Endothelial cell of umbilical vein (primary cell): ENCODE measurements around the gene OR6V1. TPM values are rescaled to one million over a fixed set of nuclear protein-coding genes. Genes with fewer than 3 reads are reported as not detected.

ENCODE experiments used
- BruUV-seq: library from RNA; stranded (reverse); fragments of 400-500 nt; replicated peaks from 2 replicates; lab custom pipeline; 2021; lab: Mats Ljungman, UMichigan
- CTCF ChIA-PET: fragments of 300-600, 350-600 bp; sonication (Branson Sonifier 250); formaldehyde crosslinking; loops from one replicate; lab custom pipeline; 2021; ENCODE audit warnings: antibody characterized with exemption, inconsistent platforms; lab: Charles Lee
- POLR2A ChIA-PET: fragments of 300-600, 350-600 bp; sonication (Branson Sonifier 250); formaldehyde crosslinking; loops from one replicate; lab custom pipeline; 2021; ENCODE audit warnings: antibody characterized with exemption, inconsistent platforms; lab: Charles Lee
- DNase-seq: peaks from one replicate; pipeline ENCODE4 v3.0.0-alpha.2; 2011; ENCODE audit warnings: low read depth, low spot score
- FAIRE-seq: peaks from 2 replicates; lab custom pipeline; 2011; peaks lifted over from hg19 to GRCh38; lab: Jason Lieb, UNC
- H2AFZ ChIP-seq: 2 replicates; pipeline ENCODE4 v1.6.0; 2012; ENCODE audit warnings: low read depth, low read length, control low read depth, inconsistent platforms
- H3K27ac ChIP-seq: 2 replicates; pipeline ENCODE4 v1.5.1; 2011; ENCODE audit warnings: low read depth, mild to moderate bottlenecking, control low read depth, low read length, moderate library complexity; ENCODE audit not compliant: insufficient read depth
- H3K27me3 ChIP-seq, 2 experiments: 2 replicates each; pipeline versions ENCODE4 v1.6.0 to v1.6.1; 2011; ENCODE audit warnings: low read length in 2 of 2, mixed read lengths in 1 of 2; ENCODE audit not compliant: control insufficient read depth in 2 of 2, insufficient read depth in 2 of 2
- H3K36me3 ChIP-seq, 2 experiments: 2 replicates in 1 of 2; 3 replicates in 1 of 2; pipeline ENCODE4 v1.5.1; 2011; ENCODE audit warnings: low read length in 2 of 2, mild to moderate bottlenecking in 1 of 2, moderate library complexity in 1 of 2; ENCODE audit not compliant: control insufficient read depth in 2 of 2, insufficient read depth in 2 of 2; ENCODE audit errors: extremely low read depth in 1 of 2
- H3K4me1 ChIP-seq: 3 replicates; pipeline ENCODE4 v1.5.1; 2011; ENCODE audit warnings: mild to moderate bottlenecking, low read length; ENCODE audit not compliant: control insufficient read depth, insufficient read depth; ENCODE audit errors: extremely low read depth
- H3K4me2 ChIP-seq: 2 replicates; pipeline ENCODE4 v1.6.1; 2011; ENCODE audit warnings: low read length, control low read depth, mixed read lengths; ENCODE audit not compliant: insufficient read depth
- H3K4me3 ChIP-seq, 3 experiments: fragments of 200-600 bp in 1 of 3; sonication (generic), shearing (Covaris generic) in 1 of 3; replicated peaks in 1 of 3; 2 replicates each; pipeline ENCODE4 v1.5.1; 2011 to 2016; ENCODE audit warnings: control low read depth in 3 of 3, low read length in 3 of 3, mild to moderate bottlenecking in 2 of 3, inconsistent platforms in 1 of 3, low read depth in 1 of 3, moderate library complexity in 1 of 3; ENCODE audit not compliant: insufficient read depth in 1 of 3
- H3K79me2 ChIP-seq: 2 replicates; pipeline ENCODE4 v1.6.0; 2012; ENCODE audit warnings: low read length, inconsistent platforms; ENCODE audit not compliant: control insufficient read depth, insufficient read depth
- H3K9ac ChIP-seq: replicated peaks from 2 replicates; pipeline ENCODE3; 2011; ENCODE audit warnings: low read length, control low read depth; ENCODE audit not compliant: insufficient read depth; ENCODE audit errors: extremely low read depth
- H3K9me1 ChIP-seq: replicated peaks from 3 replicates; pipeline ENCODE4 v1.6.0; 2011; ENCODE audit warnings: mild to moderate bottlenecking, low read length; ENCODE audit not compliant: control insufficient read depth, insufficient read depth; ENCODE audit errors: extremely low read depth
- H3K9me3 ChIP-seq: replicated peaks from 2 replicates; pipeline ENCODE4 v1.5.1; 2012; ENCODE audit warnings: low read length, inconsistent platforms; ENCODE audit not compliant: control insufficient read depth, insufficient read depth
- H4K20me1 ChIP-seq: replicated peaks from 2 replicates; pipeline ENCODE3; 2011; ENCODE audit warnings: mild to moderate bottlenecking, low read length; ENCODE audit not compliant: control insufficient read depth, insufficient read depth; ENCODE audit errors: extremely low read depth
- CTCF ChIP-seq, 2 donors: IDR thresholded peaks; 1 replicate in 1 of 2; 2 replicates in 1 of 2; pipeline ENCODE4 v1.5.1; 2011; ENCODE audit warnings: low read length in 2 of 2, mild to moderate bottlenecking in 2 of 2, moderate library complexity in 2 of 2, control low read depth in 1 of 2, inconsistent platforms in 1 of 2, low read depth in 1 of 2; ENCODE audit not compliant: insufficient read depth in 1 of 2; ENCODE audit errors: extremely low read depth in 1 of 2
- EZH2 ChIP-seq: IDR thresholded peaks from 2 replicates; pipeline ENCODE4 v1.6.1; 2012; ENCODE audit warnings: borderline replicate concordance, low read depth, mild to moderate bottlenecking, moderate library complexity, low read length, inconsistent platforms; ENCODE audit not compliant: severe bottlenecking
- FOS ChIP-seq: IDR thresholded peaks from 2 replicates; pipeline ENCODE4 v1.6.1; 2011; ENCODE audit warnings: mild to moderate bottlenecking, low read length, moderate library complexity, borderline replicate concordance; ENCODE audit not compliant: insufficient read depth
- GATA2 ChIP-seq: IDR thresholded peaks from 2 replicates; pipeline ENCODE4 v1.7.0; 2011; ENCODE audit warnings: low read depth, mild to moderate bottlenecking, moderate library complexity, mixed read lengths, low read length; ENCODE audit not compliant: insufficient read length, insufficient read depth
- JUN ChIP-seq: IDR thresholded peaks from 2 replicates; pipeline ENCODE4 v1.6.1; 2011; ENCODE audit warnings: borderline replicate concordance, low read depth; ENCODE audit not compliant: insufficient read length, insufficient read depth
- MAX ChIP-seq: IDR thresholded peaks from 2 replicates; pipeline ENCODE4 v1.6.1; 2011; ENCODE audit not compliant: insufficient read depth, insufficient read length
- MYC ChIP-seq: IDR thresholded peaks from one replicate; pipeline ENCODE4 v1.6.1; 2011; ENCODE audit warnings: mild to moderate bottlenecking, low read depth, low read length
- POLR2A ChIP-seq: IDR thresholded peaks from 2 replicates; pipeline ENCODE4 v1.6.1; 2012; ENCODE audit warnings: low read depth, mild to moderate bottlenecking, control low read depth, low read length
- POLR2AphosphoS5 ChIP-seq: IDR thresholded peaks from 2 replicates; pipeline ENCODE4 v1.6.1; 2012; ENCODE audit warnings: low read depth, mild to moderate bottlenecking, control low read depth, low read length, moderate library complexity; ENCODE audit not compliant: insufficient read depth
- dilution Hi-C: fragments of 300-500 bp; cut with MboI; formaldehyde crosslinking; loops from one replicate; pipeline ENCODE4 v1.15.0; 2019; ENCODE audit warnings: low sequenced_read_pairs; ENCODE audit not compliant: extremely low pct_ligation_motif_present
- intact Hi-C: fragments of 100-400 bp; cut with micrococcal nuclease; formaldehyde crosslinking; loops from one replicate; pipeline ENCODE4 v1.10.0; 2022
- polyA plus RNA-seq, 4 experiments: library from polyadenylated mRNA; depleted of rRNA in 3 of 4; stranded (reverse) in 3 of 4; unstranded in 1 of 4; fragments of >200 nt; gene quantifications; 2 replicates each; pipeline versions ENCODE4 v1.2.1 to v1.2.3, GENCODE V29; 2011 to 2012; ENCODE audit warnings: missing spikeins in 1 of 4
- total RNA-seq: library from RNA; stranded (reverse); gene quantifications from 2 replicates; pipeline ENCODE4 v1.2.3, GENCODE V29; 2021

The OR6V1 gene
- total and polyA plus RNA-seq, 2 donors (not counting 3 experiments of a cell fraction or from before 2014, with no cell fraction given), result not detected

- Histone ChIP-seq H4K20me1 (no peaks in the 10 kb centered on the region), H2AFZ (no peak overlapping the region), H3K4me1 (no peaks in the 10 kb centered on the region), H3K9me1 (no peaks in the 10 kb centered on the region), H3K27ac (no peak overlapping the region), H3K4me3 (no peak overlapping the region), H3K36me3 (no peaks in the 10 kb centered on the region), H3K27me3 (peaks cover 0 to 2% of the 10 kb centered on the region in 2 experiments), H3K9ac (no peak overlapping the region), H3K79me2 (no peaks in the 10 kb centered on the region), H3K4me2 (no peak overlapping the region), H3K9me3 (no peaks in the 10 kb centered on the region)
- FAIRE-seq (no peak), DNase-seq (no peak)
- POLR2A ChIA-PET, result no interaction called here
- dilution Hi-C loops, result no loop called here
- CTCF ChIA-PET, result interaction anchor here (2.9 kb wide), 1 partner anchor 166 kb away, joined by 10 read pairs; no protein-coding TSS in a partner anchor
- BruUV-seq, result no TSS peak
- no peak for TF ChIP-seq POLR2A
- no peak for TF ChIP-seq FOS
- TF ChIP-seq MAX, result no peak
- no peak for TF ChIP-seq GATA2
- no peak for TF ChIP-seq EZH2
- TF ChIP-seq POLR2AphosphoS5, result no peak
- TF ChIP-seq MYC, result no peak
- TF ChIP-seq JUN, result no peak
- intact Hi-C loops, result no loop called here
Observed at GRCh38 chr7:143049362-143049761, 2.8 kb upstream of the OR6V1 start.

- no peaks in the 10 kb centered on the region for H3K9me3 ChIP-seq
- H3K9ac ChIP-seq, result no peak overlapping the region
- TF ChIP-seq JUN, result no peak
- no peak for TF ChIP-seq POLR2AphosphoS5
- TF ChIP-seq GATA2, result no peak
- TF ChIP-seq FOS, result no peak
- no peak for TF ChIP-seq MAX
- no peak for TF ChIP-seq EZH2
- no peak for TF ChIP-seq POLR2A
- no peak for TF ChIP-seq CTCF (IDR thresholded peaks at IDR 0.05; ENCODE audit: extremely low read depth in 1 of 2, insufficient read depth in 1 of 2, low read depth in 1 of 2, low read length in 2 of 2)
- no peak for TF ChIP-seq MYC
- H3K9me1 ChIP-seq, result no peaks in the 10 kb centered on the region
- dilution Hi-C loops, result no loop called here
- no peak for DNase-seq
- no peaks in the 10 kb centered on the region for H3K4me1 ChIP-seq
- H3K27ac ChIP-seq, result no peak overlapping the region
- H3K27me3 ChIP-seq, result peaks cover 0 to 2% of the 10 kb centered on the region in 2 experiments
- no peaks in the 10 kb centered on the region for H3K36me3 ChIP-seq
- intact Hi-C loops, result no loop called here
- ChIA-PET POLR2A (no interaction called here), CTCF (interaction anchor here (1.1 to 2.9 kb wide), 2 partner anchors 47 to 164 kb away, joined by 3 to 10 read pairs; no protein-coding TSS in a partner anchor)
- FAIRE-seq, result no peak
- H3K79me2 ChIP-seq, result no peaks in the 10 kb centered on the region
- H2AFZ ChIP-seq, result no peak overlapping the region
- no peak overlapping the region for H3K4me2 ChIP-seq
- BruUV-seq, result no TSS peak
- H3K4me3 ChIP-seq, result no peak overlapping the region
- H4K20me1 ChIP-seq, result no peaks in the 10 kb centered on the region
Observed at GRCh38 chr7:143050931-143051330, 1.2 kb upstream of the OR6V1 start.
